GM21381 (cell line): Measurements from ENCODE around the gene OR56A1.

Experiments
- ATAC-seq: cut with Tn5 transposase; IDR thresholded peaks from one replicate; pipeline ENCODE4 v1.9.1; 2021; ENCODE audit warnings: mild to moderate bottlenecking, moderate library complexity; ENCODE audit not compliant: unreplicated experiment

Gene OR56A1

GRCh38 chr11:5992150-5992549, 38.4 kb downstream of the OR56A1 start:
- ATAC-seq, result no peak

- ATAC-seq, result no peak
These were observed 41.4 kb downstream of the OR56A1 start for GRCh38 chr11:5989203-5989602.

GRCh38 chr11:5986885-5987284, 43.7 kb downstream of the OR56A1 start, which contains the start of gene OR52L1:
TSS of gene OR52L1 (minus strand) at chr11:5986985. CDS start at chr11:5986930, 55 bp downstream.
- ATAC-seq, result no peak

GRCh38 chr11:5983443-5983842, 47.1 kb downstream of the OR56A1 start:
- ATAC-seq, result no peak

GRCh38 chr11:5973530-5973929, 57.0 kb downstream of the OR56A1 start:
- ATAC-seq, result no peak
